Inferior parietal cortex (tissue), 1 donor: ENCODE results near the gene GRID2.
A peak's percentile ranks its signal among the peaks of the same experiment; 100 is the strongest.
"Not testable (repeated sequence)": the region's sequence is repeated elsewhere in the genome, so short reads cannot be mapped to it uniquely, and the experiment has no call there.

Experiments used
- DNase-seq: peaks from one replicate; pipeline ENCODE4 v3.0.0-alpha.2; 2016; ENCODE audit errors: extremely low spot score

The GRID2 gene

GRCh38 chr4:92303621-92304027 lies at the start of gene GRID2:
GRID2 (plus strand) TSS chr4:92303966.
- DNase-seq, result peak; percentile 68

GRCh38 chr4:92253986-92254671 lies 49.6 kb upstream of the GRID2 start:
- DNase-seq, result no peak

- no peak for DNase-seq
These were observed 48.9 kb upstream of the GRID2 start for GRCh38 chr4:92254767-92255442.

GRCh38 chr4:92255920-92256244 lies 47.9 kb upstream of the GRID2 start:
- DNase-seq, result no peak

GRCh38 chr4:92257931-92258857 lies 45.6 kb upstream of the GRID2 start:
- DNase-seq, result no peak

- no peak for DNase-seq
These were observed 42.5 kb upstream of the GRID2 start for GRCh38 chr4:92261256-92261655.

- no peak for DNase-seq
These were observed 41.4 kb upstream of the GRID2 start for GRCh38 chr4:92262371-92262770.

GRCh38 chr4:92263010-92263409 lies 40.8 kb upstream of the GRID2 start:
- no peak for DNase-seq

GRCh38 chr4:92263575-92263974 lies 40.2 kb upstream of the GRID2 start:
- DNase-seq, result no peak

- DNase-seq, result no peak
These were observed 39.6 kb upstream of the GRID2 start for GRCh38 chr4:92264163-92264562.

GRCh38 chr4:92265021-92265420 lies 38.7 kb upstream of the GRID2 start:
- DNase-seq, result no peak

- DNase-seq, result no peak
These were observed 38.0 kb upstream of the GRID2 start for GRCh38 chr4:92265798-92266197.

- DNase-seq, result no peak
These were observed 37.2 kb upstream of the GRID2 start for GRCh38 chr4:92266521-92266920.

GRCh38 chr4:92268642-92269041 lies 35.1 kb upstream of the GRID2 start:
- DNase-seq, result no peak

- DNase-seq, result no peak
These were observed 32.9 kb upstream of the GRID2 start for GRCh38 chr4:92270908-92271307.

- not testable (repeated sequence) for DNase-seq
These were observed 32.2 kb upstream of the GRID2 start for GRCh38 chr4:92271551-92271950.

GRCh38 chr4:92277057-92277881 lies 26.5 kb upstream of the GRID2 start:
- DNase-seq, result not testable (repeated sequence)

- no peak for DNase-seq
These were observed 24.5 kb upstream of the GRID2 start for GRCh38 chr4:92279296-92279695.

- no peak for DNase-seq
These were observed 4.6 kb upstream of the GRID2 start for GRCh38 chr4:92299152-92299551.

GRCh38 chr4:92304121-92304520 lies 355 bp downstream of the GRID2 start:
- DNase-seq, result no peak

- peak; percentile 49 for DNase-seq
These were observed 840 bp downstream of the GRID2 start for GRCh38 chr4:92304606-92305005.
